PC-9 (cell line): ENCODE results near the gene TBC1D14. TPM values are rescaled to one million over a fixed set of nuclear protein-coding genes. Genes with fewer than 3 reads are reported as not detected.

Experiments
- BruUV-seq: library from RNA; stranded (reverse); fragments of 400-500 nt; replicated peaks from 2 replicates; lab custom pipeline; 2021; lab: Mats Ljungman, UMichigan
- CTCF ChIA-PET: fragments of 300-600 bp; sonication (Branson Sonifier 250); formaldehyde crosslinking; loops from one replicate; lab custom pipeline; 2022; ENCODE audit warnings: antibody characterized with exemption; lab: Charles Lee
- POLR2A ChIA-PET: fragments of 300-600 bp; sonication (Branson Sonifier 250); formaldehyde crosslinking; loops from one replicate; lab custom pipeline; 2022; ENCODE audit warnings: antibody characterized with exemption; ENCODE audit not compliant: unreplicated experiment; lab: Charles Lee
- DNase-seq, 2 experiments: peaks; one replicate each; pipeline versions ENCODE4 v3.0.0 to v3.0.0-alpha.2; 2015 to 2022; ENCODE audit warnings: mixed read lengths in 1 of 2
- H2AFZ ChIP-seq: fragments of 200-600 bp; sonication (generic); 2 replicates; pipeline ENCODE4 v1.8.1; 2017; ENCODE audit warnings: antibody characterized with exemption
- H3F3A ChIP-seq: fragments of 200-600 bp; sonication (generic); 2 replicates; pipeline ENCODE4 v1.8.1; 2017; ENCODE audit warnings: antibody characterized with exemption, mild to moderate bottlenecking, low read depth; ENCODE audit not compliant: insufficient read depth
- H3K27ac ChIP-seq: fragments of 200-600 bp; sonication (generic); 2 replicates; pipeline ENCODE4 v1.6.1; 2016; ENCODE audit warnings: mixed run types
- H3K27me3 ChIP-seq: fragments of 200-600 bp; sonication (generic); 2 replicates; pipeline ENCODE4 v1.6.1; 2016; ENCODE audit warnings: low read depth, mixed run types; ENCODE audit not compliant: insufficient read depth
- H3K36me3 ChIP-seq: fragments of 200-600 bp; sonication (generic); 2 replicates; pipeline ENCODE4 v1.6.1; 2016; ENCODE audit warnings: low read depth, mixed run types
- H3K4me1 ChIP-seq: fragments of 200-600 bp; sonication (generic); replicated peaks from 2 replicates; pipeline ENCODE4 v1.6.1; 2016; ENCODE audit warnings: mixed run types; ENCODE audit not compliant: insufficient read depth
- H3K4me2 ChIP-seq: fragments of 200-600 bp; sonication (generic); 2 replicates; pipeline ENCODE4 v1.6.1; 2017; ENCODE audit warnings: mixed run types
- H3K4me3 ChIP-seq: fragments of 200-600 bp; sonication (generic); 2 replicates; pipeline ENCODE4 v1.6.1; 2016; ENCODE audit warnings: mixed run types
- H3K79me2 ChIP-seq: fragments of 200-600 bp; sonication (generic); 2 replicates; pipeline ENCODE4 v1.6.1; 2017; ENCODE audit warnings: low read depth, mixed run types
- H3K9me2 ChIP-seq: fragments of 200-600 bp; sonication (generic); 2 replicates; pipeline ENCODE4 v1.8.1; 2017; ENCODE audit warnings: mild to moderate bottlenecking; ENCODE audit not compliant: insufficient read depth
- H3K9me3 ChIP-seq: fragments of 200-600 bp; sonication (generic); 2 replicates; pipeline ENCODE4 v1.8.1; 2016; ENCODE audit warnings: low read depth; ENCODE audit not compliant: insufficient read depth
- H4K20me1 ChIP-seq: fragments of 200-600 bp; sonication (generic); 2 replicates; pipeline ENCODE4 v1.8.1; 2017; ENCODE audit not compliant: insufficient read depth
- CTCF ChIP-seq: fragments of 200-600 bp; sonication (generic); conservative IDR thresholded peaks from 2 replicates; pipeline ENCODE4 v1.6.1; 2017; ENCODE audit warnings: mixed run types, antibody characterized with exemption, mild to moderate bottlenecking, moderate library complexity
- EZH2 ChIP-seq: fragments of 200-600 bp; sonication (generic); IDR thresholded peaks from 2 replicates; pipeline ENCODE4 v1.8.0; 2017; ENCODE audit warnings: antibody characterized with exemption, low read depth
- intact Hi-C: fragments of 100-400 bp; cut with micrococcal nuclease; formaldehyde crosslinking; loops from one replicate; pipeline ENCODE4 v1.10.0; 2022; ENCODE audit not compliant: unreplicated experiment
- total RNA-seq: library from RNA; stranded (reverse); gene quantifications from 2 replicates; pipeline ENCODE4 v1.2.3, GENCODE V29; 2021

Gene TBC1D14
- total RNA-seq, 1 experiment from 2014 or later, result 46.2 TPM

GRCh38 chr4:7004331-7004730, 94.7 kb downstream of the TBC1D14 start:
- CTCF ChIA-PET, result no interaction called here
- POLR2A ChIA-PET, result no interaction called here
- H3K27me3 ChIP-seq, result no peaks in the 10 kb centered on the region
- no peak overlapping the region for H3K4me3 ChIP-seq
- H3K9me2 ChIP-seq, result no peaks in the 10 kb centered on the region
- no peak for DNase-seq
- H2AFZ ChIP-seq, result no peak overlapping the region
- no peak overlapping the region for H3K4me2 ChIP-seq
- H3K9me3 ChIP-seq, result no peaks in the 10 kb centered on the region
- no peak overlapping the region for H3K27ac ChIP-seq
- intact Hi-C loops, result no loop called here
- H4K20me1 ChIP-seq, result no peaks in the 10 kb centered on the region
- H3K79me2 ChIP-seq, result 0 out of 2 replicates have a peak, but pooled peaks cover 13% of the 10 kb centered on the region
- 0 out of 2 replicates have a peak, but pooled peaks cover 4% of the 10 kb centered on the region for H3K36me3 ChIP-seq
- H3F3A ChIP-seq, result peaks cover 5% of the 10 kb centered on the region
- H3K4me1 ChIP-seq, result peaks cover 9% of the 10 kb centered on the region
- TF ChIP-seq CTCF (no peak), EZH2 (no peak)
- BruUV-seq, result no TSS peak

- Histone ChIP-seq H3K9me2 (no peaks in the 10 kb centered on the region), H3K9me3 (no peaks in the 10 kb centered on the region), H3K27ac (no peak overlapping the region), H2AFZ (no peak overlapping the region), H3K27me3 (no peaks in the 10 kb centered on the region), H3F3A (no peaks in the 10 kb centered on the region), H4K20me1 (no peaks in the 10 kb centered on the region), H3K79me2 (0 out of 2 replicates have a peak, but pooled peaks cover 13% of the 10 kb centered on the region), H3K36me3 (0 out of 2 replicates have a peak, but pooled peaks cover 4% of the 10 kb centered on the region), H3K4me2 (no peak overlapping the region), H3K4me3 (no peak overlapping the region), H3K4me1 (no peaks in the 10 kb centered on the region)
- ChIA-PET CTCF (no interaction called here), POLR2A (no interaction called here)
- TF ChIP-seq CTCF (no peak), EZH2 (no peak)
- no peak for DNase-seq
- intact Hi-C loops, result no loop called here
- BruUV-seq, result no TSS peak
Observed at GRCh38 chr4:7005571-7005970, 95.9 kb downstream of the TBC1D14 start.

GRCh38 chr4:7006411-7006810, 96.8 kb downstream of the TBC1D14 start:
- TF ChIP-seq CTCF (no peak), EZH2 (no peak)
- no peak overlapping the region for H2AFZ ChIP-seq
- DNase-seq, result no peak
- intact Hi-C loops, result no loop called here
- BruUV-seq, result no TSS peak
- H4K20me1 ChIP-seq, result no peaks in the 10 kb centered on the region
- H3K4me1 ChIP-seq, result no peaks in the 10 kb centered on the region
- no peaks in the 10 kb centered on the region for H3K9me2 ChIP-seq
- H3K4me2 ChIP-seq, result no peak overlapping the region
- H3K4me3 ChIP-seq, result no peak overlapping the region
- POLR2A ChIA-PET, result no interaction called here
- H3K27ac ChIP-seq, result no peak overlapping the region
- 0 out of 2 replicates have a peak, but pooled peaks cover 4% of the 10 kb centered on the region for H3K36me3 ChIP-seq
- CTCF ChIA-PET, result interaction anchor here (0.6 kb wide), 1 partner anchor 36 kb away, joined by 3 read pairs; a partner anchor contains a TSS
- H3F3A ChIP-seq, result no peaks in the 10 kb centered on the region
- no peaks in the 10 kb centered on the region for H3K27me3 ChIP-seq
- H3K9me3 ChIP-seq, result no peaks in the 10 kb centered on the region
- 0 out of 2 replicates have a peak, but pooled peaks cover 6% of the 10 kb centered on the region for H3K79me2 ChIP-seq
